Activated naive CD8-positive, alpha-beta T cell treated with anti-CD3 and anti-CD28 coated beads, Interleukin-2, amount 50 U/mL, for 24 hours (primary cell): ENCODE results near the gene CTIF.
A peak's percentile ranks its signal among the peaks of the same experiment; 100 is the strongest.

Source experiments
- ATAC-seq: fragments of 150-1000 bp; cut with Tn5 transposase; one replicate; pipeline ENCODE4 v1.10.0; 2021
- DNase-seq: peaks from one replicate; pipeline ENCODE4 v3.0.0; 2021
- H3K27ac Mint-ChIP-seq: one replicate; pipeline ENCODE4 v1.8.0; 2021; ENCODE audit warnings: mild to moderate bottlenecking, mixed read lengths
- H3K27me3 Mint-ChIP-seq: one replicate; pipeline ENCODE4 v1.8.0; 2021; ENCODE audit warnings: mixed read lengths
- H3K36me3 Mint-ChIP-seq: one replicate; pipeline ENCODE4 v1.8.0; 2021; ENCODE audit warnings: low read depth, mixed read lengths
- H3K4me1 Mint-ChIP-seq: one replicate; pipeline ENCODE4 v1.8.0; 2021; ENCODE audit warnings: mixed read lengths
- H3K4me3 Mint-ChIP-seq: one replicate; pipeline ENCODE4 v1.8.0; 2021; ENCODE audit warnings: mild to moderate bottlenecking, moderate library complexity, mixed read lengths
- H3K9me3 Mint-ChIP-seq: one replicate; pipeline ENCODE4 v1.8.0; 2021; ENCODE audit warnings: mixed read lengths

CTIF gene

DNA sequence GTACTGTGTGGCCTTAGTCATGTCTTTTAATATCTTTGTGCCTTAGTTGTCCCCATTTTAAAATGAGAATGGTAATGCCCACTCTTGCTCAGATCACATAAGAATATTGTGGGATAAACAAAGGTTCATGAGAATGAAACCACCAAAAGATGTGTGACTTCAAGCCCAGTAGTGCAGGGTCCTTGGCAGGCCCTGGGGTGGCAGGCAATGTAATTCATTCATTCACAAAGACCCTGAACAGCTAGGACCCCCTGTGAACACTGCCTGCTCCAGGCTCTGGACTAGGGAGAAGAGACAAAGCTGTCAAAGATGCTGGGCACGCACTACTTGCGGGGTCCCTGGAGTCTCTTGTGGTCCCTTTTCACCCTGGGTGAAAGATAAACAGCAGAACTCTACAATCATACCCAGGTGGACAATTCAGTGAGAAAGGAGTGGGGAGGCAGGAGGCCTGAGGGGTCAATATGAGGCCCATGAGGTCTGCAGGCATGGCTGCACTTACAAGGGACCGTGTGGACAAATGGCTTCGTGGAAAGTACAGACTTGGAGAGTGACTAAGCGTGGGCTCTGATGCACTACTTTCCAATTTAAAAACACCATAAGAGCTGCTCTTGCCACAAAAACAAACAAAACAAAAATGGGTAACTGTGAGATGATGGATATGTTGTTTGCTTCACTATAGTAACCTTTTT, 275.8 kb downstream of the CTIF start:
- DNase-seq (no peak), ATAC-seq (peak; percentile 65)
- H3K36me3 Mint-ChIP-seq = peaks cover 5% of the 10 kb centered on the region
- H3K27me3 Mint-ChIP-seq = no peaks in the 10 kb centered on the region
- H3K4me3 Mint-ChIP-seq = no peak overlapping the region
- H3K4me1 Mint-ChIP-seq = peaks cover 53% of the 10 kb centered on the region
- H3K9me3 Mint-ChIP-seq = no peaks in the 10 kb centered on the region
- peak overlapping the region; percentile 84 for H3K27ac Mint-ChIP-seq

DNA sequence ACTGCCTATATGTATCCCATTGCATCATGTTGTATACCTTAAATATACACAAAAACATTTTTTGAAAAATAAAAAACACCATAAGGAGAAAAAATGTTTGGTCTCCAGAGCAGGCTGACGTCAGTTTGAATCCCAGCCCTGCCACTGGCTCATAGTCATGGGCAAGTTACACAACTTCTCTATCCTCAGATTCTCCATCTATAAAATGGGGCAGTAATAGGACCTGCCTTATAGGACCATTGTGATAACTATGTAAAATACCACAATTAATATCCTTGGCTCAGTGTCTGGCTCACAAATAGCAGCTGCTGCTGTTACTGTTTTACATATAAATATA, 276.3 kb downstream of the CTIF start:
- no peaks in the 10 kb centered on the region for H3K9me3 Mint-ChIP-seq
- H3K4me3 Mint-ChIP-seq = no peak overlapping the region
- DNase-seq (no peak), ATAC-seq (no peak)
- peaks cover 55% of the 10 kb centered on the region for H3K4me1 Mint-ChIP-seq
- no peaks in the 10 kb centered on the region for H3K27me3 Mint-ChIP-seq
- peaks cover 5% of the 10 kb centered on the region for H3K36me3 Mint-ChIP-seq
- H3K27ac Mint-ChIP-seq = peak overlapping the region; percentile 84

DNA sequence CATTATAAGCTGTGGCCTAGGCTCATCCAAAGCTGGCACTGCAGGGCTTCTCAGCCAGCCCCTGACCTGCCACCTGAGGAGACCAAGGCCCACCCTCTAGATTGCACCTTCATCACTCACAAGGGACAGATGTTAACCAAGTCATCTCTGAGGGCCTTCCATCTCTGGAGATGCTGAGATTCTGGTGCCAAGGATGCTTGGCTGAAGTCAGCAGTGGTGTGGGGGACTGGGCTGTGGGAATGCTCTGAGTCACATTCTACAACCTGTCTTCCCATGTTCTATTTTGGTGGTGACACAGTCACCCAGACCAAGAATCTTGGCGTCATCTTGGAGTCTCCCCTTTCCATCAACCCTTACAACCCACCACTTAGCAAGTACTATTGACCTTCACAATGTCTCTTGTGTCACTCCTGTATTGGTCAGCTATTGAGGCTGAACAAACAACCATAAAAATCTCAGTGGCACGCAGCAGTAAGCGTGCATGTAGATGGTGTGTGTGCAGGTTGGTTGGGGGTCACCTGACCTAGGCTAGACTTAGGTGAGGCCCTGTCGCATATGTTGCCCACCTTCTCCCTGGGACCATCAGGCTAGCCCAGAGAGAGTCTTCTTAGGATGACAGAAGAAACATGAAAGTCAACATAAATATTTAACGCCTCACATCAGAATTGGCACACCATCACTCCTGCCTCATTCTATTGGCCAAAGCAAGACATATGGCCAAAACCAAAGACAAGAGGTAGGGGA, 276.9 kb downstream of the CTIF start:
- H3K4me3 Mint-ChIP-seq = no peak overlapping the region
- ATAC-seq = peak; percentile 34

DNA sequence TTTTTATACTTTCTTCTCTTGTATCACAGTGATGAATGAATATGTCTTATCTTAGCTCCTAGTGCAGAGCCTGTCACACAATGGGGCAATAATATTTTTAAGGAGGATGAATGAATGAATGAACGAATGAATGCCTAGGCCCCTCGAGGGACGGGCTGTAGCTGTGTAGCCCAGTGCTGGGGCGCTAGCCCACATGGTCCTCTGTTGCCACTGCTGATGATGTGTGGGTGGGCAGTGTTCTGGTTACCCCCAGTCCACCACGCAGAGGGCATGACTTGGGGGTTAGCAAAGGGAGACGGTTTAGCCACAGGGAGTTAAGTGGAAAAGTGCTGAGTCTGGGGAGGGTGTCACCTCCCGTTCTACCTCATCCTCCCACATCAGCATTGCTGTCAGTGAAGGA, 277.7 kb downstream of the CTIF start:
- Mint-ChIP-seq H3K27me3 (no peaks in the 10 kb centered on the region), H3K4me3 (no peak overlapping the region), H3K4me1 (peaks cover 67% of the 10 kb centered on the region), H3K36me3 (peaks cover 5% of the 10 kb centered on the region), H3K27ac (peak overlapping the region; percentile 63), H3K9me3 (no peaks in the 10 kb centered on the region)
- DNase-seq = no peak
- no peak for ATAC-seq

More for the DNA sequence above, 276.9 kb downstream of the CTIF start:
- Mint-ChIP-seq H3K36me3 (peaks cover 5% of the 10 kb centered on the region), H3K4me1 (peaks cover 60% of the 10 kb centered on the region), H3K9me3 (no peaks in the 10 kb centered on the region), H3K27me3 (no peaks in the 10 kb centered on the region), H3K27ac (peak overlapping the region; percentile 84)
- DNase-seq = no peak

DNA sequence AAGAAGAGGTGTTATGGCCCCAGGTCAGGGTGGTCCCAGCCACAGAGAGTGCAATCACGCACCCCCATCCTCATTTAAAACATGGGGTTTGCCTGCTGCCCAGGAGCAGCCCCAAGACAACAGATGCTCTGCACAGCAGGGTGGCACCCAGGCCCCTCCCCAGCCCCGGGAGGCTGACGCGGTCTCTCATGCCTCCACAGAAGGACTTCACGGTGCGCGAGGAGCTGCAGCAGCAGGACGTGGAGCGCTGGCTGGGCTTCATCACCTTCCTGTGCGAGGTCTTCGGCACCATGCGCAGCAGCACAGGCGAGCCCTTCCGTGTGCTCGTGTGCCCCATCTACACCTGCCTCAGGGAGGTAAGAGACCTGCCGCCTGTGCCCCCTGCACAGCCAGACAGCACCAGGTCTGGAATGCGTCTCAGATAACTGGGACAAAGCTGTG, 278.2 kb downstream of the CTIF start:
- peaks cover 71% of the 10 kb centered on the region for H3K4me1 Mint-ChIP-seq
- no peaks in the 10 kb centered on the region for H3K27me3 Mint-ChIP-seq
- peaks cover 5% of the 10 kb centered on the region for H3K36me3 Mint-ChIP-seq
- H3K27ac Mint-ChIP-seq = no peak overlapping the region
- no peaks in the 10 kb centered on the region for H3K9me3 Mint-ChIP-seq
- H3K4me3 Mint-ChIP-seq = no peak overlapping the region
- ATAC-seq = no peak
- DNase-seq = no peak

DNA sequence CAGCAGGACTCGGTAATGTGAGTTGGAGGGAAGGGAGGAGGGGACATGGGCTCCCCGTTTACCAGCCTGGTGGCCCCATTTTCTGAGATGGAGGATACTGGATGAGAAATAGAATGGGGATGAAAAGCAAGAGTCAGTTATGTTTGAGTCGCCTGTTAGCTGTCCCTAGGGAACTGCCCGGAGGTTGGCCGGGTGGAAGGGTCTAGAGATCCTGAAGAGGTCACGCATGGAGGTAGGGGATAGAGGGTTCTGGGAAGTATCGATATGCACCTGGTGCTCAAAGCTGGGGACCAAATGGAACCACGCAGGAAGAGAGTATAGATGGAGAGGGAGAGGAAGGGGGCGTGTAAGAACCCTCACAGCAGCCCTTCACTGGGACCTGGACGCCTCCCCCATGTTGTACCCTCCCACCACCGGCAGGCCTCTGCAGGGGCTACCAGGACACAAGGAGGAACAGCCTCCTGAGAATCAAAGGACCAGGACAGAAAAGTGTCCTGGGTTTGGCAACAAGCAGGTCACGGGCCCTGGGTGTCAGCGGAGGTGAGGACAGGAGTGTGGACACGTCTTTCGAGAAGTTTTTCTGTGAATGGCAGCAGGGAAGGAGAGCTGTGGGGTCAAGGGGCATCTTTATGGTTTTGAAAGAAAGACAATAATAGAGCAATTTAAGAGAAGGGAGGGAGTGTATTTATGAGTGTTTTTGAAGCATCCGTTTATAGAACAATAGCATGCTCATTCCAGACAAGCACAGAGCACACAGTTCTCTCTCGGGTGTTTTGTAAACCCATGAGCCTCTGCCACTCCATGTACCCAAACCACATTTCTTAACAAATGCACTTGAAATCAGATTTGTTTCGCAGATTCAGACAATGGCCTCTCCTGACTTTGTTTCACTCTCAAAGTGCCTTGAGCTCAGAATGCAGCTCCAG, 279.8 kb downstream of the CTIF start:
- ATAC-seq = no peak
- Mint-ChIP-seq H3K9me3 (peaks cover 11% of the 10 kb centered on the region), H3K27ac (no peak overlapping the region), H3K36me3 (peaks cover 12% of the 10 kb centered on the region), H3K4me1 (peaks cover 57% of the 10 kb centered on the region), H3K4me3 (no peak overlapping the region), H3K27me3 (no peaks in the 10 kb centered on the region)
- peak; percentile 1 for DNase-seq

DNA sequence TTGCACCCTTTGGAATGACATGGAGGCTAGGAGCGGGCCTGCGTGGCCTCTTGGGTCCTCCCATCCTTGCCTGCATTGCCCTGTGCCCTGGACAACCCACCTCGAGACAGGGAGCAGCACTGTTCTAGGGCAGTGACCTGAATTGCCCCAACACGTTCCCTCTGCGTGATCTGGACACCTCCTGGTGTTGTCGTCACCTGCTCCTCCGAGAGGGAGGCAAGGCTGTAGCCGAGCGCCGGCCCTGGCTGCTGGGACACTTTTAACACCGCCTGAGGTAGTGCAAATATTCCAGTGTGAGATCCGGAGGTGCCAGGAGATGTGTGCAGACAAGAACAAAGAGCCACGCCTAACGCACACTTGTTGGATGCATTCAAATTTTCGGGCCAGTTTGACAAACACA, 280.4 kb downstream of the CTIF start:
- DNase-seq = peak; percentile 0
- ATAC-seq = no peak

DNA sequence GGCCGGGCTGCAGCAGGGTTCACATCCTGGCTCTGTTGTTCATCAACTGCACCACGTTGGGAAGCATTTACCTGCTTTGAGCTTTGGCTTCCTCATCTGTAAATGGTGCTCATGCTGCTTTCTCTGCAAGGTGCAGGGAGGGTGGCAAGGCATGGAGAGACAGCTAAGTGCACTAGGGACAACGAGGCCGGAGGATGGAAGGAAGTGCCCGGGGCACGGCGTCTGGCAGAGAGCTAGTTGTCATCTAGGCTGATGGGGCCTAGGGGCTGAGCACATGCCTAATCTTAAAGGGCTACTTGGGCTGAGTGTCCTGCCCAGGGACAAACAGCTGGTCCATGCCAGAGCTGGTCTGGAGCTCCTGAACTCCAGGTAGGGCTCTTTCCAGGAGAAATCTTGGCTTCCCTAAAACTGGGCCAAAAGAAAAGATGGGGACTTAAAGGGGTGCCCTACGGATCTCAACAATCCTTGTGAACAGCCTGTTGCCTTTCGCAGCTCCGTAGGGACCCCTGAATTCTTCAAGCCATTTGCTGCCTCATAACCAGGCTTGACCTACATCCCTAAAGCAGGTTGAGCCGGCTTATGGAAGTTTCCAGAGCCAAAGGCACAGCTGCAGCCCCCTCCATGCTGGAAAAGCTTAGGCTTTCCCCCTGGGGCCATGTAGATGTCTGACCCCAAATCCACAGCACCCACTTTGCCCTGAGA, 281.1 kb downstream of the CTIF start:
- Mint-ChIP-seq H3K4me3 (peak overlapping the region; percentile 12), H3K27ac (peak overlapping the region; percentile 83), H3K4me1 (peaks cover 44% of the 10 kb centered on the region), H3K36me3 (peaks cover 14% of the 10 kb centered on the region), H3K27me3 (no peaks in the 10 kb centered on the region), H3K9me3 (peaks cover 16% of the 10 kb centered on the region)
- DNase-seq = peak; percentile 1
- no peak for ATAC-seq

More for the DNA sequence above, 280.4 kb downstream of the CTIF start:
- H3K27ac Mint-ChIP-seq = no peak overlapping the region
- H3K4me3 Mint-ChIP-seq = no peak overlapping the region
- peaks cover 50% of the 10 kb centered on the region for H3K4me1 Mint-ChIP-seq
- H3K36me3 Mint-ChIP-seq = peaks cover 14% of the 10 kb centered on the region
- peaks cover 16% of the 10 kb centered on the region for H3K9me3 Mint-ChIP-seq
- no peaks in the 10 kb centered on the region for H3K27me3 Mint-ChIP-seq

DNA sequence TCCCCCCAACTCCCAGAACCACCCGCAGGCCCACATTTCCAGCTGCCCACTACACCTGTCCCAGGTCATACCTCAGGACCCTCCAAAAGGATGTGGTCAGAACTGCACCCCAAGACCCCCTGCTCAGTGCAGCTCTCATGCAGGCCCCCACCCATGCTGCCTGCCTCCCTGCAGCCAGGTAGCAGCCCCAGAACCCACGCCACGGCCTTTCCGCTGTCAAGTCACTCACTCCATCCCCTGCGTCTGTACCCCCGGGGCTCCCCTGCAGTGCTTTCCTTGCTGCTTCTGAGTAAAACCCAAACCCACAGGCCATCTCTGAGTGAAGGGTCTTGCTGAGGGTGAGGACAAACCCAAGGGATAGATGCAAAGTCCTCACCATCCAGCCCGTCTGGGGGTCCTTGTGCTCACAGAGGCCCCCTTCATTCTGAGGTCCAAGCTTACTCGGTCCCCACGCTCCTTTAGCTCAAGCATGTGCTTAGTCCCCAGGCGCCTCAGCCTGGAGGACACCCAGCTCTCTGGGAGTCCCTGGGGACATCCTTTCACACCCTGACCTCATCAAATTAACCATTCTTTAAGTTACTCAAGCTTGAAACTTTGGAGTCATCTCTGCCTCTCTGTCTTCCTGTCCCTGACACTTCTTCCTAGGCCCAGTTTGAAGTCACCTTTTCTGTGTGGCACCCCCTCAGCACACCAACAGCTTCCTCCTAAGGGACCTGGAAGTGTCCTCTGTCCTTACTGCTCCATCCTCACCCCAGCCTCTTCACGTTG, 281.8 kb downstream of the CTIF start:
- ATAC-seq = peak; percentile 87
- H3K36me3 Mint-ChIP-seq = peaks cover 14% of the 10 kb centered on the region
- peaks cover 16% of the 10 kb centered on the region for H3K9me3 Mint-ChIP-seq
- H3K27me3 Mint-ChIP-seq = no peaks in the 10 kb centered on the region
- peak; percentile 58 for DNase-seq
- peak overlapping the region; percentile 12 for H3K4me3 Mint-ChIP-seq
- peaks cover 39% of the 10 kb centered on the region for H3K4me1 Mint-ChIP-seq
- H3K27ac Mint-ChIP-seq = peak overlapping the region; percentile 83

DNA sequence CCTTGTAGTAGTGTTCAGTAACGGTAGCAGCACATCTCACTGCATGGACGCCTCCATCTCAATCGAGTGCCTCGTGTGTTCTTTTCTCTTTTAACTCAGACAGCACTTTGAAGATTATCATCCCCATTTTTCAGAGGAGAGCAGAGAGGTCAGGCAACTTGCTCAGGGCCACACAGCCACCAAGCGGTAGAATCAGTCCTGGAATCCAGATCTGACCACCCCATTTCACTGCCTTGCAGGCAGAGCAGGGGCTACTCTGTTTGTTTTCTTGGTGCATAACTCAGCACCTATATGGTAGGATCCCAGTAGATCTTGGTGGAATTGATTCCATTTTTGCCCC, 282.4 kb downstream of the CTIF start:
- Mint-ChIP-seq H3K27me3 (no peaks in the 10 kb centered on the region), H3K36me3 (peaks cover 14% of the 10 kb centered on the region), H3K4me1 (peaks cover 34% of the 10 kb centered on the region), H3K9me3 (peaks cover 16% of the 10 kb centered on the region), H3K4me3 (no peak overlapping the region), H3K27ac (peak overlapping the region; percentile 83)
- DNase-seq = no peak
- ATAC-seq = no peak

DNA sequence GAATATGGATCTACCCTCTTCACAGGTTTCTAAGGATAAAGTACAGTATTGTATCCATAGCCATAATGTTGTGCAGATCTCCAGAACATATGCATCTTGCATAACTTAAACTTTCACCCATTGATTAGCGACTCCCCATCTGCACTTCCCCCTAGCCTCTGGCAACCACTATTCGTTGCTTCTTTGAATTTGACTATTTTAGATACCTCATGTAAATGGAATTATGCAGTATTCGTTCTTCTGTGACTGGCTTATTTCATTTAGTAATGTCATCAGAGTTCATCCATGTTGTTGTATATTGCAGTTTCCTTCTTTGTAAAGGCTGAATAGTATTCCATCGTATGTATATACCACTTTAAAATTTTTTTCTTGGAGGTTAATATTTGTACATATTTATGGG, 283.0 kb downstream of the CTIF start:
- no peak overlapping the region for H3K4me3 Mint-ChIP-seq
- H3K9me3 Mint-ChIP-seq = peaks cover 16% of the 10 kb centered on the region
- peaks cover 28% of the 10 kb centered on the region for H3K4me1 Mint-ChIP-seq
- ATAC-seq = no peak
- H3K27ac Mint-ChIP-seq = no peak overlapping the region
- no peak for DNase-seq
- no peaks in the 10 kb centered on the region for H3K27me3 Mint-ChIP-seq
- peaks cover 13% of the 10 kb centered on the region for H3K36me3 Mint-ChIP-seq

DNA sequence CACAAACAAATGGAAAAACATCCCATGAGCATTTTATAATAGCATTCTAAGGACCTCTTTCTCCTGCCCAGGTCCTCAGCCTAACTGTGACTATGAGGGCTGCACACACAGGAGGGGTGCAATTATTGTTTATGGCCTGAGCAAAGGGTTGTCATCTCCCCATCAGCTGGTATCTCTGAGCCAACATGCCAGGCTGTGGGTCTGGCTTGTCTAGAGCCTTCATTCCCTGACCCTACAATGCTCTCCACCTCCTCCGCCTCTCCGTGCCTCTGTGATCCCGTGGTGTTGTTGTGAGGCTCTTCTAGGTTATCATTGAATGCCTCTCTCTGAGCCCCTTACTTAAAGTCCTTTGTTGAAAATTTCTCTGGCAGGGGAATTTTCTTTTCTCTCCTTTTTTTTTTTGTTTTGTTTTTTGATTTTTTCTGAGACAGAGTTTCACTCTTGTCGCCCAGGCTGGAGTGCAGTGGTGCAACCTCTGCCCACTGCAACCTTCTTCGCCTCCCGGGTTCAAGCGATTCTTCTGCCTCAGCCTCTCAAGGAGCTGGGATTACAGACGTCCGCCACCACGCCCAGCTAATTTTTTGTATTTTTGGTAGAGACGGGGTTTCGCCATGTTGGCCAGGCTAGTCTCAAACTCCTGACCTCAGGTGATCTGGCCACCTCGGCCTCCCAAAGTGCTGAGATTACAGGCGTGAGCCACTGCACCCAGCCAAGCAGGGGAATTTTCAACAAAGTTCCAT, 285.6 kb downstream of the CTIF start:
- no peak overlapping the region for H3K27ac Mint-ChIP-seq
- peaks cover 31% of the 10 kb centered on the region for H3K4me1 Mint-ChIP-seq
- no peak overlapping the region for H3K4me3 Mint-ChIP-seq
- DNase-seq = no peak
- no peak for ATAC-seq
- peaks cover 10% of the 10 kb centered on the region for H3K36me3 Mint-ChIP-seq
- no peaks in the 10 kb centered on the region for H3K27me3 Mint-ChIP-seq
- peaks cover 16% of the 10 kb centered on the region for H3K9me3 Mint-ChIP-seq

DNA sequence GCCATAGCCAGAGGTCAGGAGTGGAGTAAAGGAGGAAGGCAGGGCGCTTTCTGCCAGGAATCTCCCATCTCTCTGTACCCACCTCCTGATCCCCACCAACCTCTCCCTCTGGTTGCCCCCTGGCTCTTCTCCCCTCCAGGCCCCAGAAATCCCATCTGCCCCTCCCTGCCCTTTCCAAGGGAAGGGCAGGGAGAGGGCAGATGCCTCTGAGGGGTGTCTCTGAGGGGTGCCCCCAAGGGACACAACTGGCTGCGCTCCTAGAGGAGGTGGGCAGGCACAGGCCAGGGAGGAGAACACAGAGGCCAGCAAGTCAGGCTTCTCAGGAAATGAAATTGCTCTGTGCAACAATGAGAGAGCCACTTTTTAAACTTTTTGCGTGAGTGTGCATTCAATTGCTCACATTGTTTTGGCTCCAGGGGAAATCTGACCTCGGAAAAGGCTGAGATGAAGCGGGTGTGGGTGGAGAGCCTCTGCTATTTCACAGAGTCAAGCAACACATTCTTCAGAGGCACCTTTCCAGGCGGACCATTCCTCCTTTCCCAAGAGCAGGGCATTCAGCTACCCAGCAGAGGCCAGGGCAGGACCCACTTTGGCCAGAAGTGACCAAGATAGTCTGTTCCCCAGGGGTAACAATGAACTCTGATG, 286.4 kb downstream of the CTIF start:
- DNase-seq (no peak), ATAC-seq (no peak)
- Mint-ChIP-seq H3K36me3 (peaks cover 10% of the 10 kb centered on the region), H3K27ac (no peak overlapping the region), H3K4me1 (peaks cover 32% of the 10 kb centered on the region), H3K4me3 (no peak overlapping the region), H3K9me3 (peaks cover 16% of the 10 kb centered on the region), H3K27me3 (no peaks in the 10 kb centered on the region)
